H1 (cell line): ENCODE measurements around the gene BLTP1. TPM values are rescaled to one million over a fixed set of nuclear protein-coding genes. Genes with fewer than 3 reads are reported as not detected.

Experiments
- CTCF ChIA-PET: fragments of 300-600 bp; sonication (Branson Sonifier 250); formaldehyde crosslinking; loops from one replicate; lab custom pipeline; 2021; ENCODE audit not compliant: partially characterized antibody; lab: Charles Lee
- POLR2A ChIA-PET: fragments of 300-600 bp; sonication (Branson Sonifier 250); formaldehyde crosslinking; loops from one replicate; lab custom pipeline; 2021; ENCODE audit warnings: inconsistent platforms; ENCODE audit not compliant: partially characterized antibody; lab: Charles Lee
- DNase-seq, 2 experiments: peaks; one replicate each; pipeline versions ENCODE4 v3.0.0 to v3.0.0-alpha.2; 2010 to 2022; ENCODE audit warnings: low spot score in 2 of 2, low read depth in 1 of 2, mixed read lengths in 1 of 2
- FAIRE-seq: peaks from 2 replicates; lab custom pipeline; 2011; peaks lifted over from hg19 to GRCh38; lab: Jason Lieb, UNC
- H2AFZ ChIP-seq: 2 replicates; pipeline ENCODE4 v1.8.1; 2012; ENCODE audit warnings: low read length, inconsistent platforms
- H2AK5ac ChIP-seq: 2 replicates; pipeline ENCODE4 v1.6.1; 2013; ENCODE audit warnings: low read depth, low read length
- H2BK120ac ChIP-seq: replicated peaks from 2 replicates; pipeline ENCODE3; 2013; ENCODE audit warnings: low read depth, low read length, inconsistent platforms
- H2BK12ac ChIP-seq: 2 replicates; pipeline ENCODE4 v1.6.1; 2013; ENCODE audit warnings: low read depth, low read length
- H2BK15ac ChIP-seq: 2 replicates; pipeline ENCODE4 v1.6.1; 2013; ENCODE audit warnings: low read length
- H2BK20ac ChIP-seq: 2 replicates; pipeline ENCODE4 v1.6.1; 2013; ENCODE audit warnings: low read length
- H2BK5ac ChIP-seq: 2 replicates; pipeline ENCODE4 v1.6.1; 2013; ENCODE audit warnings: low read depth, low read length
- H3K14ac ChIP-seq: 2 replicates; pipeline ENCODE4 v1.6.1; 2013; ENCODE audit warnings: inconsistent platforms; ENCODE audit not compliant: insufficient read length
- H3K18ac ChIP-seq: 2 replicates; pipeline ENCODE4 v1.6.1; 2013; ENCODE audit warnings: low read length; ENCODE audit errors: extremely low read depth
- H3K23ac ChIP-seq: 2 replicates; pipeline ENCODE4 v1.6.1; 2013; ENCODE audit warnings: inconsistent platforms; ENCODE audit not compliant: insufficient read length
- H3K23me2 ChIP-seq: 2 replicates; pipeline ENCODE4 v1.6.1; 2013; ENCODE audit warnings: low read depth, low read length
- H3K27ac ChIP-seq: 2 replicates; pipeline ENCODE4 v1.6.1; 2011; ENCODE audit warnings: low read depth, low read length, inconsistent platforms
- H3K27me3 ChIP-seq, 4 experiments: replicated peaks in 1 of 4; 1 replicate in 1 of 4; 2 replicates in 3 of 4; pipeline versions ENCODE4 v1.6.1 to v1.8.1; 2011 to 2013; ENCODE audit warnings: low read length in 3 of 4, mild to moderate bottlenecking in 3 of 4, inconsistent platforms in 2 of 4, mixed read lengths in 2 of 4, moderate library complexity in 1 of 4; ENCODE audit not compliant: control insufficient read depth in 3 of 4, insufficient read depth in 3 of 4; ENCODE audit errors: extremely low read depth in 1 of 4
- H3K36me3 ChIP-seq, 4 experiments: 2 replicates each; pipeline versions ENCODE4 v1.6.1 to v1.8.1; 2011 to 2013; ENCODE audit warnings: mild to moderate bottlenecking in 4 of 4, low read length in 3 of 4, moderate library complexity in 2 of 4, control low read depth in 1 of 4, inconsistent platforms in 1 of 4; ENCODE audit not compliant: insufficient read depth in 4 of 4, control insufficient read depth in 2 of 4
- H3K4ac ChIP-seq: replicated peaks from 2 replicates; pipeline ENCODE3; 2013; ENCODE audit warnings: low read length, low read depth, mixed read lengths, inconsistent platforms; ENCODE audit not compliant: insufficient read length
- H3K4me1 ChIP-seq, 4 experiments: replicated peaks in 1 of 4; 1 replicate in 1 of 4; 2 replicates in 3 of 4; pipeline versions ENCODE4 v1.6.1 to v1.8.1; 2011 to 2013; ENCODE audit warnings: low read length in 3 of 4, inconsistent platforms in 2 of 4, mixed read lengths in 1 of 4; ENCODE audit not compliant: insufficient read depth in 4 of 4, control insufficient read depth in 3 of 4
- H3K4me2 ChIP-seq, 2 experiments: 2 replicates each; pipeline versions ENCODE4 v1.6.1 to v1.8.1; 2011 to 2013; ENCODE audit warnings: low read depth in 2 of 2, low read length in 2 of 2, control low read depth in 1 of 2, inconsistent platforms in 1 of 2, mild to moderate bottlenecking in 1 of 2; ENCODE audit not compliant: insufficient read depth in 1 of 2
- H3K4me3 ChIP-seq, 4 experiments: fragments of 200-600, 300-600 bp in 1 of 4; sonication (generic), shearing (Covaris generic), sonication (Bioruptor Twin) in 1 of 4; 2 replicates each; pipeline versions ENCODE4 v1.5.1 to v1.8.1; 2011 to 2016; ENCODE audit warnings: low read length in 4 of 4, low read depth in 3 of 4, control low read depth in 2 of 4, inconsistent platforms in 2 of 4, mild to moderate bottlenecking in 2 of 4, mixed read lengths in 1 of 4, moderate library complexity in 1 of 4; ENCODE audit not compliant: insufficient read depth in 2 of 4; ENCODE audit errors: extremely low read depth in 1 of 4
- H3K56ac ChIP-seq: replicated peaks from 2 replicates; pipeline ENCODE3; 2013; ENCODE audit warnings: low read depth, mild to moderate bottlenecking, mixed read lengths, low read length, inconsistent platforms; ENCODE audit not compliant: insufficient read length
- H3K79me1 ChIP-seq: 2 replicates; pipeline ENCODE4 v1.6.1; 2013; ENCODE audit warnings: low read depth, low read length, control low read depth
- H3K79me2 ChIP-seq, 2 experiments: 2 replicates each; pipeline versions ENCODE4 v1.6.1 to v1.8.1; 2012 to 2013; ENCODE audit warnings: low read length in 2 of 2, mild to moderate bottlenecking in 2 of 2, inconsistent platforms in 1 of 2; ENCODE audit not compliant: insufficient read depth in 2 of 2, control insufficient read depth in 1 of 2
- H3K9ac ChIP-seq, 4 experiments: replicated peaks in 1 of 4; 1 replicate in 1 of 4; 2 replicates in 3 of 4; pipeline versions ENCODE4 v1.6.1 to v1.8.1; 2011 to 2013; ENCODE audit warnings: low read depth in 3 of 4, low read length in 3 of 4, control low read depth in 2 of 4, mild to moderate bottlenecking in 2 of 4, moderate library complexity in 2 of 4, inconsistent platforms in 1 of 4; ENCODE audit errors: extremely low read depth in 1 of 4
- H3K9me3 ChIP-seq, 2 experiments: 2 replicates each; pipeline versions ENCODE4 v1.6.1 to v1.8.1; 2012 to 2013; ENCODE audit warnings: mild to moderate bottlenecking in 2 of 2, moderate library complexity in 2 of 2, control low read depth in 1 of 2, inconsistent platforms in 1 of 2, low read depth in 1 of 2, low read length in 1 of 2, mixed read lengths in 1 of 2; ENCODE audit not compliant: insufficient read depth in 2 of 2
- H4K20me1 ChIP-seq, 2 experiments: replicated peaks in 1 of 2; 2 replicates each; pipeline versions ENCODE3 to v1.8.1; 2011 to 2013; ENCODE audit warnings: inconsistent platforms in 2 of 2, low read length in 2 of 2, mild to moderate bottlenecking in 1 of 2; ENCODE audit not compliant: insufficient read depth in 2 of 2, control insufficient read depth in 1 of 2
- H4K5ac ChIP-seq: 2 replicates; pipeline ENCODE4 v1.6.1; 2013; ENCODE audit warnings: low read length, low read depth, mixed read lengths, inconsistent platforms; ENCODE audit not compliant: insufficient read length
- H4K8ac ChIP-seq: 2 replicates; pipeline ENCODE4 v1.8.0; 2013; ENCODE audit warnings: mild to moderate bottlenecking, moderate library complexity, low read length, inconsistent platforms; ENCODE audit not compliant: insufficient read depth; ENCODE audit errors: extremely low read depth
- H4K91ac ChIP-seq: replicated peaks from 2 replicates; pipeline ENCODE3; 2013; ENCODE audit warnings: low read length, mixed read lengths, inconsistent platforms; ENCODE audit not compliant: insufficient read length
- CREB1 ChIP-seq: IDR thresholded peaks from 2 replicates; pipeline ENCODE4 v1.6.1; 2012; ENCODE audit warnings: inconsistent platforms
- CTBP2 ChIP-seq: IDR thresholded peaks from 2 replicates; pipeline ENCODE4 v1.7.0; 2011; ENCODE audit warnings: borderline replicate concordance, mild to moderate bottlenecking, moderate library complexity, mixed read lengths, low read length; ENCODE audit not compliant: insufficient read depth, insufficient read length
- NANOG ChIP-seq: IDR thresholded peaks from 2 replicates; pipeline ENCODE4 v1.6.1; 2011; ENCODE audit warnings: low read length, low read depth, mild to moderate bottlenecking, inconsistent platforms; ENCODE audit not compliant: insufficient read depth, poor library complexity, severe bottlenecking
- PHF8 ChIP-seq: fragments of 200-600 bp; sonication (generic); conservative IDR thresholded peaks from 2 replicates; pipeline ENCODE4 v1.7.1; 2012; ENCODE audit warnings: low read depth, mild to moderate bottlenecking, inconsistent platforms, low read length, moderate library complexity
- POLR2AphosphoS5 ChIP-seq: IDR thresholded peaks from 2 replicates; pipeline ENCODE4 v1.6.1; 2011; ENCODE audit warnings: low read depth, low read length
- RNF2 ChIP-seq: fragments of 200-900, 300-1000 bp; sonication (generic); IDR thresholded peaks from 2 replicates; pipeline ENCODE4 v1.7.1; 2016; ENCODE audit warnings: borderline replicate concordance, low read depth, mild to moderate bottlenecking, antibody characterized with exemption, low read length; ENCODE audit not compliant: poor library complexity, severe bottlenecking; ENCODE audit errors: missing control alignments
- SIRT6 ChIP-seq: IDR thresholded peaks from one replicate; pipeline ENCODE4 v1.7.1; 2012; ENCODE audit warnings: low read length, inconsistent platforms
- SP2 ChIP-seq: IDR thresholded peaks from 2 replicates; pipeline ENCODE4 v1.6.1; 2012; ENCODE audit warnings: mild to moderate bottlenecking, low read length, inconsistent platforms
- SUZ12 ChIP-seq: fragments of 200-600 bp; sonication (generic); IDR thresholded peaks from 2 replicates; pipeline ENCODE4 v1.6.1; 2012; ENCODE audit warnings: mild to moderate bottlenecking, inconsistent platforms, low read length, moderate library complexity, mixed read lengths
- TAF1 ChIP-seq: IDR thresholded peaks from 2 replicates; pipeline ENCODE4 v1.6.1; 2011; ENCODE audit warnings: mild to moderate bottlenecking, low read depth, low read length
- TAF7 ChIP-seq: optimal IDR thresholded peaks from 2 replicates; pipeline ENCODE3; 2011; ENCODE audit warnings: low read depth, mild to moderate bottlenecking, inconsistent platforms, low read length, moderate library complexity, borderline replicate concordance
- WGBS, 2 experiments: shearing (Covaris generic) in 1 of 2; methylation state at CpG; one replicate each; pipeline versions ENCODE4 v1.1.6 to v1.1.7; 2013 to 2015; ENCODE audit warnings: low lambda C conversion rate in 2 of 2, mixed read lengths in 2 of 2, inconsistent platforms in 1 of 2, low coverage in 1 of 2, missing lambda C conversion rate in 1 of 2; ENCODE audit not compliant: insufficient replicate concordance in 2 of 2, insufficient coverage in 1 of 2, insufficient read length in 1 of 2; ENCODE audit errors: extremely low coverage in 1 of 2, missing lambda C conversion rate in 1 of 2; 5-methylcytosine and 5-hydroxymethylcytosine counted together
- polyA plus RNA-seq, 7 experiments: library from polyadenylated mRNA; depleted of rRNA in 3 of 7; stranded (reverse) in 5 of 7; unstranded in 2 of 7; fragments of >200 nt in 5 of 7; fragments of 200-250 nt in 2 of 7; gene quantifications; 1 replicate in 5 of 7; 2 replicates in 1 of 7; 4 replicates in 1 of 7; pipeline versions ENCODE4 v1.2.1 to v1.2.3, GENCODE V29; 2011 to 2013; ENCODE audit warnings: missing spikeins in 2 of 7, mixed read lengths in 2 of 7
- total RNA-seq: library from RNA; stranded (reverse); fragmentation: NEBNext Ultra II Directional; extraction: Animal tissue kit (Norgen Biotek cat#: 25700); gene quantifications from 2 replicates; pipeline ENCODE4 v1.2.1, GENCODE V29; 2021
- TF ChIP-seq, protein P1 (sequence below): IDR thresholded peaks from 2 replicates; pipeline ENCODE4 v1.6.1; 2011; ENCODE audit warnings: low read depth, mild to moderate bottlenecking, low read length; ENCODE audit not compliant: insufficient read depth

The BLTP1 gene
- total and polyA plus RNA-seq, 2 of the 8 experiments (the other 6 are each of a cell fraction or from before 2014, with no cell fraction given) = 14.0 to 27.9 TPM

DNA sequence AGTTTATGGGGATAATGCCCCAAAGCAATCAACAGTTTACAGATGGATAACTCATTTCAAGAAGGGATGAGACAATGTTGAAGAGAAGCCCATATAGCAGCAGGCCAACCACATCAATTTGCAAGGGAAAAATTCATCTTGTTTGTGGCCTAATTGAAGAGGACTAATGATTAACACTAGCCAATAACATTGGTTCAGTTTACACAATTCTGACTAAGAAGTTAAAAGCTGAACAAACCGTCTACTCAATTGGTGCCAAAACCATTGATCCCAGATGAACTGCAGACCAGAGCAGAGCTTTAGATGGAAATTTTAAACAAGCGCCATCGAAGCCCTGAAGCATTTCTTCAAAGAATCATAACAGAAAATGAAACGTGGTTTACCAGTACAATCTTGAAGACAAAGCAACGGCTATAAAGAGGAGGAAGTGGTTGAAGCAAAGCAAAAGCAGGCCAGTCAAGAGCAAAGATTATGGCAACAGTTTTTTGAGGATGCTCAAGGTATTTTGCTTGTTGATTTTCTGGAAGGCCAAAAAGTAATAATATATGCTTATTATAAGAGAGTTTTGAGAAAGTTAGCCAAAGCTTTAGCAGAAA, 20.5 kb upstream of the BLTP1 start:
- H2AK5ac ChIP-seq = no peak overlapping the region
- H4K20me1 ChIP-seq = no peaks in the 10 kb centered on the region
- H3K79me2 ChIP-seq = no peaks in the 10 kb centered on the region
- no peak overlapping the region for H3K18ac ChIP-seq
- H2BK5ac ChIP-seq = no peak overlapping the region
- no peak overlapping the region for H3K56ac ChIP-seq
- no peak overlapping the region for H4K91ac ChIP-seq
- H3K4ac ChIP-seq = no peak overlapping the region
- H3K4me3 ChIP-seq = no peak overlapping the region
- DNase-seq (no peak), FAIRE-seq (no peak)
- ChIA-PET CTCF (interaction anchor here (1.1 kb wide), 1 partner anchor 70 kb away, joined by 3 read pairs; no protein-coding TSS in a partner anchor), POLR2A (no interaction called here)
- H3K4me2 ChIP-seq = no peak overlapping the region
- no peak overlapping the region for H2BK120ac ChIP-seq
- no peaks in the 10 kb centered on the region for H3K27me3 ChIP-seq
- no peak overlapping the region for H3K27ac ChIP-seq
- H2BK12ac ChIP-seq = no peak overlapping the region
- no peaks in the 10 kb centered on the region for H3K23me2 ChIP-seq
- H4K5ac ChIP-seq = no peak overlapping the region
- no peak overlapping the region for H4K8ac ChIP-seq
- H2BK15ac ChIP-seq = no peak overlapping the region
- no peaks in the 10 kb centered on the region for H3K36me3 ChIP-seq
- H3K4me1 ChIP-seq = no peaks in the 10 kb centered on the region
- H2AFZ ChIP-seq = 0 out of 2 replicates have a peak overlapping the region, but pooled peaks have one; percentile 44
- H3K79me1 ChIP-seq = no peaks in the 10 kb centered on the region
- H2BK20ac ChIP-seq = no peak overlapping the region
- no peak overlapping the region for H3K23ac ChIP-seq
- no peak overlapping the region for H3K14ac ChIP-seq
- 84% methylated on average over 5 of the region's 5 CpGs; no CpG with 5 or more reads in 1 of the 2 experiments for WGBS, 2 experiments
- no peaks in the 10 kb centered on the region for H3K9me3 ChIP-seq
- TF ChIP-seq SP2 (no peak), TAF1 (no peak), RNF2 (no peak), TAF7 (no peak), POLR2AphosphoS5 (no peak), CREB1 (no peak), CTBP2 (no peak), NANOG (no peak), SUZ12 (no peak), SIRT6 (no peak), PHF8 (no peak)
- TF ChIP-seq, protein P1, sequence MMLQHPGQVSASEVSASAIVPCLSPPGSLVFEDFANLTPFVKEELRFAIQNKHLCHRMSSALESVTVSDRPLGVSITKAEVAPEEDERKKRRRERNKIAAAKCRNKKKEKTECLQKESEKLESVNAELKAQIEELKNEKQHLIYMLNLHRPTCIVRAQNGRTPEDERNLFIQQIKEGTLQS = no peak
- no peak overlapping the region for H3K9ac ChIP-seq
